Body of pancreas (tissue), 4 donors: ENCODE data around the gene SCAF8.

ENCODE experiments used
- POLR2A ChIP-seq, 3 donors: fragments of 450-650 bp; IDR thresholded peaks; one replicate each; pipeline ENCODE4 v1.6.1; 2016; ENCODE audit warnings: antibody characterized with exemption in 3 of 3, mild to moderate bottlenecking in 2 of 3
- TF ChIP-seq, protein P1 (sequence below), 7 experiments: fragments of 450-650 bp in 4 of 7; fragments of 200-600 bp in 3 of 7; sonication (generic) in 3 of 7; IDR thresholded peaks; one replicate each; pipeline ENCODE4 v1.5.1; 2016 to 2019; ENCODE audit warnings: antibody characterized with exemption in 7 of 7

- TF ChIP-seq POLR2A (IDR thresholded peaks at IDR 0.05): no peak
- TF ChIP-seq, protein P1, sequence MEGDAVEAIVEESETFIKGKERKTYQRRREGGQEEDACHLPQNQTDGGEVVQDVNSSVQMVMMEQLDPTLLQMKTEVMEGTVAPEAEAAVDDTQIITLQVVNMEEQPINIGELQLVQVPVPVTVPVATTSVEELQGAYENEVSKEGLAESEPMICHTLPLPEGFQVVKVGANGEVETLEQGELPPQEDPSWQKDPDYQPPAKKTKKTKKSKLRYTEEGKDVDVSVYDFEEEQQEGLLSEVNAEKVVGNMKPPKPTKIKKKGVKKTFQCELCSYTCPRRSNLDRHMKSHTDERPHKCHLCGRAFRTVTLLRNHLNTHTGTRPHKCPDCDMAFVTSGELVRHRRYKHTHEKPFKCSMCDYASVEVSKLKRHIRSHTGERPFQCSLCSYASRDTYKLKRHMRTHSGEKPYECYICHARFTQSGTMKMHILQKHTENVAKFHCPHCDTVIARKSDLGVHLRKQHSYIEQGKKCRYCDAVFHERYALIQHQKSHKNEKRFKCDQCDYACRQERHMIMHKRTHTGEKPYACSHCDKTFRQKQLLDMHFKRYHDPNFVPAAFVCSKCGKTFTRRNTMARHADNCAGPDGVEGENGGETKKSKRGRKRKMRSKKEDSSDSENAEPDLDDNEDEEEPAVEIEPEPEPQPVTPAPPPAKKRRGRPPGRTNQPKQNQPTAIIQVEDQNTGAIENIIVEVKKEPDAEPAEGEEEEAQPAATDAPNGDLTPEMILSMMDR (IDR thresholded peaks at IDR 0.05): no peak
Observed at GRCh38 chr6:154683756-154684523, 49.3 kb upstream of the SCAF8 start.
